Measurements from ENCODE around the gene SMAD3.

Gene SMAD3

DNA sequence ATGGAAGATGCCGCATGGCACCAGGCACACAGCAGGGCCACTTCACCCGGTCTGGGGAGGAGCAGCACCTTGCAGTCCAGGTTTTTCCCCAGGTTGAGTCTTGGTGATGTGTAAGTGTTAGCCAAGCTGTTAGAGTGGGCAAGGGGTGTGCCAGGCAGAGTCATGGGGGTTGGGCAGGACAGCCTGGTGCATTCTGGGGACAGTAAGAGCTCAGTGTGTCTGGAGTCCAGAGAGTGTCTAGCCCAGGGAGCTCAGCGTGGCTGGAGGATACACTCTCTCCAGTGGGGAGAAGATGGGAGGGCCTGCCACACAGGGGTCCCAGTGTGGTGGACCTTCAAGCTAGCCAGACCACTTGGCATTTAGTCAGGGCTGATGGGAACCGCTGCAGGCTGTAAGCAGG, 101.7 kb downstream of the SMAD3 start:
- no peak for DNase-seq

DNA sequence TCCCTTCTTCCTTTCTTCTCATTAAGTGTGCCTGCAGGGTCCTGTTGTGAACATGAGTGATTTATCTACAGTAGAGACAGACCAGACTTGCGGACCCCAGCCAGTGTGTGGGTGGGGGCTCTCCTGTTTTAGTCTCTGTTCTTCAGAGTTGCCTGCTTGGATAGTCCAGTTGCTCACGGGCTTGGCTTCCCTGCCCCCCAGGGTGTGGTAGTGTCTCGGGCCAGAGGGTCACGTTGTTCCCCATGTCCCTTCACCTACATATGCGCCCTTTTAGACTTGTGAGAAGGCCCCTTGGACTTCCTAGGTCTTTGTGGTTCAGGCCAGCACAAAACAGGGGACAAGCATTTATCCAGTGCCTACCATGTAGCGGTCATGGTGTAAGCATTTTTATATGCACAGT, 103.3 kb downstream of the SMAD3 start:
- DNase-seq, result no peak

DNA sequence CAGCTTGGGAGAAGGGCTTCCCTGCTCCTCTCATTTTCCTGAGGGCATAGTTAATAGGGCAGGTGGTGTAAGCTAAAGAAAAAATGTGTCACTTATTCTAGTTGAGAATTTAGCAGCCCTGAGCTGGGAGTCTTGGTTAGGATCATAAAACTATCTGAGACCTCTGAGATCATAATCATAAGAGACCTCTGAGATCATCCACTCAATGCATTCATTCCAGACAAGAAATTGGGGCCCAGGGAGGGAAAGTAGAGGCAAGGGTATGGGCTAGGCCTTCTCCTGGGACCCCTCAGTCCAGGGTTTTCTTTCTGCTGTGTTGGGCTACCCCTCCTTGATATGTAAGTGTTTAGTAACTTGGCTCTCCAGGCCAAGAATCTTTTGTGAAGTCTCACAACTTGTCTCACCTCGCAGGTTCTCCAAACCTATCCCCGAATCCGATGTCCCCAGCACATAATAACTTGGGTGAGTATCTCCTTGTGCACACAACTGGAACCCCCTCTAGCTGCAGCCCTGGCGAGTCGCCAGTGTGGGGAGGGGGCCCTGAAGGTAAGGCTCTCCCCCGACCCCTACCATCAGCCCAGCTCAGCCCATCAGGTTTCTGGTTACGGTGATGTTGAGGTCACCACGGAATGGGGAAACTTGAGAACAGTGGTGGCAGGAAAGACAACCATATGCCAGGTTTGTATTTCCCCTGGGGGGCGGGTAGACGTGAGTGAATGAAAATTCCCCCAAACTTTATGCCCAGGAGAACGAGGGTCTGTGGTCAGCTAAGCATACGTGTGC, 104.9 kb downstream of the SMAD3 start:
- no peak for DNase-seq

DNA sequence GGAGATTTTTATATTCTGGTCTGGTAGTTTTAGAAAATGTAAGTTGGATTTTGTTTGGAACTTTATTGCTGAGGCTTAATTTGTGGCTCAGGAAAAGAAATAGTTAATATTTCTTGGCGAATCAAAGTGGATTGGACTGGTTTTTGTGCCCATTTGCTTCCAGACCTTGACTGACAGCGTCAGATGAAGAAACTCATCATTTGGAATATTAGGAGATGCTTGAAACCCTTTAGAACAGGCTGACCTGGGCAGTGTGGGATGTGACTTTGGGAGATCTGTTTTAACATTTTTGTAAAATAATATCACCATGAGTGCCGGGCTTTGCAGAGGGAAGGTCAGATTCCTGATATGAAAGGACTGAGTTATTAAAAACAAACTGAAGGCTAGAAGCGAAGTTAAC, 106.1 kb downstream of the SMAD3 start:
- no peak for DNase-seq

DNA sequence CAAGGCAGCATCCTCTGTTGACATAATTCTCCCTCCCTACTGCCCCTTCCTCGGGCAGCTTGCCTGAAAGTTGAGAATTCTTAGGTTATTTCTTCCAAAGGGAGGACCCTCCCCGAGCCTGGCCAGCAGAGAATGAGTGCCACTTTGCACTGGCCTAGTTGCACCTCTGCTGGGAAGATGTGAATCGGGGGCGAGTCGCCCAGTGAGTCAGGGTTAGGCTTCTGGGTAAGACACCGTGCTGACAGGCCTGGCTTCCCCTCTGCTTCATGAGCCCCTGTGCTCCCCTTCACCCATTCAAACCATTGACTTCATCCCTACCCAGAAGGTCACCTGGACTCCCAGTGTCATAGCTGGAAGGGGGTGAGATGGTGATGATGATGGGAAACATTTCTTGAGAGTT, 106.8 kb downstream of the SMAD3 start:
- DNase-seq, result no peak

DNA sequence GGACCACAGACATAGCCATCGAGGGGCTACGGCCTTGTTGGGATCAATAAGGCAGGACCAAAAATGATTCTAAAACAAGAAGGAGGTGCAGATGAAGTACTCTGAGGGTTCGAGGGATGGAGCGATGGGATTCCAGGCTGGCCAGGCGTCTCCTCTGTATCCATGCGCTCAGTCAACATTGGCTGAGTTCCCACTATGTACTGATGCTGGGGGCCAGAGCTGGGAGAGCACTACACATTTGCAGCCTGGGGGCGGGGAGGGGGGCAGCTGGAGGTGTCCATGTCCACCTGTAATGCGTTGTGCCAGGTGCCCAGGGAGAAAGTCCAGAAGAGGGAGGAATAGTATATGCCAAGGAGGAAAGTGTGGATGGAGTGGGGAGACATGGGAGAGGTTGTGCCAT, 107.6 kb downstream of the SMAD3 start:
- DNase-seq, result no peak

DNA sequence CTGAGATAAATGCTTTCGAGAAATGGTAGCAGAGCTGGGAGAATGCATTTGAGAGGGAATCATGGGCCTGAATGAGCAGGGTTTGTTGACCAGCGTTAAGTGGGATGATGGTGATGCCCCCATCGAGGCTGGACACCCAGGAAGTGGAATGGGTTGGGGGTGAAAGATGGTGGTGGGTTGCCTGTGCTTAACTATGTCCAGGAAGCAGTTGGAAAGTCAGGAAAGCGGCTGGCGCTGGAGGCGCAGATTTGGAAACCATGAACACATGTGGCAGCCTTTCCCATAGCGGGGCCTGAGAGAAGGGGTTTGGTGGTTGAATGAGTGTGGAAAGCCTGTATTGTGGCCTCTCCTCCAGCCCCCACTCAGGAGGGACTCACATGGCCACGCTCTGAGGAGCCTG, 108.4 kb downstream of the SMAD3 start:
- no peak for DNase-seq

DNA sequence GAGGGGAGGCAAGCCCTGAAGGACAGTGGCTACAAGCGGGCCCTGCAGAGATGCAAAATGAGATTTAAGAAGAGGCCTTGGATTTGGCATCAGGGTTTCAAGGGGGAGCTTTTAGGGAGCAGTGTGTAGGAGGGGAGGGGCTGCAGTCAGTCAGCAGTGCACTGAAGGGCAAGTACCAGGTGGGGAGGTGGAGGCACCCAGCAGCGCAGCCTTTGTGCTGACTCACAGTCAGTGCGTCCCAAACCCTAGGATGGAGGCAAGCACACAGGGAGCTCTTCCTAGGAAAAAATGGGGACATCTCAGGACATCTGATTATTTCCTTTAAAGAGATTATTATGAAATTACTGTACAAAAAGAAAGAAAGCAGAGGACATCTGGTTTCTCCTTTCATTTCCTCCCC, 109.0 kb downstream of the SMAD3 start:
- no peak for DNase-seq

DNA sequence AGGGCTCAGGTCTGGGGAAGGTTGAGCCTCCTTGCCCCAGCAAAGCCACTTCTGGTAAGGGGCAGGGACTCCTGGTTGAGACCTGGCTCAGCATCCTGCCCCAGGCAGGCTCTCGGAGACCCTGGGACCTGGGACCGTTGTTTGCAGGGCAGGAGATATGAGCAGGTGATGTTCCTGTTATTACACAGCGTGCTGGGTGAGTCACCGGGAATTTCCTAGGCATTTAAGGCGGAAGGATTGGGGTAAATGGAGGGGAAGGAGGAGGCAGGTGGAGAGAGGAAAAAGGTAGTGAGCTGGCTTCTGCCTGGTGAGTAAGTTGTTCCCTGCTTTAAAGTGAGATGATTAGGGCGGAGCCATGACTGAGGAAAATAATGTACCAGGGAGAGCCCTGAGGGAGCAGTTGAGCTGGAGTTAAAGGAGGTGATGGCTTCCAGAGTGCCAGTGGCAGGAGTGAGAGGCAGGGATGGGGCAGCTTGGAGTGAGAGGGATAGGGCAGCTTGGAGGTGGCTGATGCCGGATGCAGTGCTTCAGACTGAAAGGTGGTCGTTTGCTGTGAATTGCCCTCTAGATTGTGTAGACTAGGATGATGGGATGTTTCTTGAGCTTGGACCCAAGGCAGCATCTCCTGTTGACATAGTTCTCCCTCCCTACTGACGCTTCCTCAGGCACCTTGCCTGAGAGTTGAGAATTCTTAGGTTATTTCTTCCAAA, 109.6 kb downstream of the SMAD3 start:
- no peak for DNase-seq

DNA sequence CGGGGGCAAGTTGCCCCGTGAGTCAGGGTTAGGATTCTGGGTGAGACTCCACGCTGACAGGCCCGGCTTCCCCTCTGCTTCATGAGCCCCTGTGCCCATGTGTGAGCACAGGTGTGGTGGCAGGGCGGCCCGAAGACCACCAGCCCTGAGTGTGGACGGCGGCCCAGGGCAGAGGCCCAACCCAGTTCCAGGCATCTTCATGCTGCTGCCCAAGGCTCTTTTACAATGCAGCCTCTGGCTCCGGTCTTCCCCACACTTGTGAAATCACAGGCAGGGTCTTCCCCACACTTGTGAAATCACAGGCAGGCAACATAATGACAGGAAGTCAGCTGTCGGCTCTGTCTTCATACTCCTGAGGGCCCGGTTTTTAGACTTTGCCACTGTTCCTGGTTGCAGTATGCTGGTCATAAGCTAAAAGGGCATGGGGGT, 110.3 kb downstream of the SMAD3 start:
- no peak for DNase-seq

DNA sequence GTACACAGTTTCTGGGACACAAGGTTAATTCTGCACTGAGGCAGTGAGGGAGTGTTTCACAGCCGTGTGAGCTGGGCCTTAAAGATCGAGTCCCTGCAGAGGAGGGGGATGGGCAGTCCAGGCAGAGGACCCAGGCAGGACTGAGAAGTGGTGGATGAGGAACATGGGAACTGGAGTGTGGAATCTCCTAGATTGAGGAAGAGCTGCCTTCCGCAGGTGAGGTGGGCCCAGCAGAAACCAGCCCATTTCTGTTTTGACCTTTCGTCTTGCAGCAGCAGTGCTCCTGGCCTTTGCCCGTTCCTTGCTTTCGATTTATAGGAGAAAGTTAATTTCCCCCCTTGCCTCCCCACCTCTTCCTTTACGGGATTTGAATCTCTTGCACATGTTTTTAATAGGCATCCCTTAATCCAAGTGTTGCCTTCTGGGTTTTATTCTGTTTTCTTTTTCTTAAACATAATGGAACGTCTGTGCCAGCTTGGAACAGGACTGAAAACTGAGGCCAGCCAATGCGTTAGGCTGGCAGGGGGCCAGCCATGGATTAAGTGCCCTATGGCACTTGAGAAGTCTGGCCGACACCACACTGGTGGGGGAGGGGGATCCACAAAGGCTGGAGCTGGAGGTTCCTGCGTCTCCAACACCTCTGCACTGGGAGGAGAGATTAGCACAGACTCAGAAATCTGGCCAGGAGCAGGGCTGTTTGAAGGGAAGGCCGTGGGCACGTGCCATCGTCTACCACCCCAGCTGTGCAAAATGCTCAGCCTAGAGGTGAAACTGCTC, 111.0 kb downstream of the SMAD3 start:
- no peak for DNase-seq

DNA sequence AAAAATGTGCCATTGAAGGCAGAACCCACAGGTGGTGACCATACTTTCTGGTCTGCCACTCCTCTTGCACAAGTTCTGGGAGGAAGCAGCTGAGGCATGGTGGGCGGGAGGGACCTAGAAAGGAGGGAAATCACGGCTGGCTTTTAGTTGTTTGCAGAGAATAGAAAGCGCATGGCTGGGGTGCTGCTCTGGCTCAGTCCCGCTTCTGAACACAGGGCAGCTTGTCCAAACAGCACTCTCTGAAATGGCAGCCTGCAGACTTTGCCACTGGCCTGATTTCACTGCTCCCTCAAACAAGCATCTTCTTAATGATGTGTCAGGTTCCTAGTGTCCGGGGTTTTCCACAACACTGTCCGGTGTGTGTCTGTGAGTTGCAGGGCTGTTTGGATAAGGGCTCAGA, 112.3 kb downstream of the SMAD3 start:
- DNase-seq, result no peak

DNA sequence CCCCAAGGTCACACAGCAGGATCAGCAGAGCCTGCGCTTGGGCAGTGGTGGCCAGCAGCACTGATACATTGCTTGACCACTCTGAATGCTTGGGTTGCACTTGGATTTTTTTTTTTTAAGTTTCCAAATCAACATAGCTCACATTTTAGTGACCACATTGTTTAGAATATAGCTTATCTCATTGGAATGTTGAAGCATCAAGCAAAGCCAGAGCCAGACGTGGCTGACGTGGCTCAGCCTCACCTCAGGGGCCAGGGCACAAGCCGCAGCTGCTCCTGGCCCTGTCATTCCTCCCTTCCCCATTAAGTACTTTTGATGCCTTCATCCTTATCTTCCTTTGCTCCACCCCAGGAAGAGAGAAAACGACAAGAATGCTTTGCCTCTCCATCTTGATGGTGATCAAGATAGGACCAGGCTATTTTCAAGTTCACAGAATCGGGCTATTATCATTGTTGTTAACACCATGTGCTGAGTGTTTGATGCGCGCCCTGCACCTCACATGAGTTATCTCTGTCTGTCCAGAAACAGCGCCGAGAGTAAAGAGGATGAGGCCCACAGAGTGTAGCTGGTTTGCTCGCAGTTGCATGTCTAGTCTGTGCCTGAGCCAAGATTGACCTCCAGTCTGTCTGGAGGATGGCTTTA, 113.3 kb downstream of the SMAD3 start:
- no peak for DNase-seq

DNA sequence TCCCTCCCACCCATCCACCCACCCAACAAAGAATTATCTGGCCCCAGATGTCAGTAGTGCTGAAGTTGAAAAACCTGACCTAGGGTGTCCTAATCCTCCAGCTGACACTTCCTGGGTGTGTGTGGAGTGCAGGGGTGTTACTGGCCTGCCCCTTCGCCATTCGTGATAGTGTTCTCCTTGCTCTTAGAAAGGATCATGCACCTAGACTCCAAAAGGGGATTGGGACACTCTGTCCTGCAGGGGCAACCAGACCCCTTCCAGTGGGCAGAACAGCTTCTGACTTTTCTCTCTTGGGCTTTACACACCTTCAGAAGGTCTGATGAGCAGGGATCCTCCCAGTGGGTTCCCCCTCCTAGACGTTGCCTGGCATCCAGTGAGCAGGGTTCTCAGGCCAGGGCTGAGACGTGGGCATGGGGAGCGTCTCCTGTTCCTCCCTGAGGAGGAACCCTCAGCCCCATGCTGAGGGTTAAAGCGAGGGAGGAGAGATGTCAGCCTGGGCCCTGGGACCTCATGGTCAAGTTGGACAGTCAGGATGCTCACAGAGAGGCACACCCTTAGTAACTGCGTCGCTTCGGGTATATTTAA, 114.1 kb downstream of the SMAD3 start:
- DNase-seq, result no peak

DNA sequence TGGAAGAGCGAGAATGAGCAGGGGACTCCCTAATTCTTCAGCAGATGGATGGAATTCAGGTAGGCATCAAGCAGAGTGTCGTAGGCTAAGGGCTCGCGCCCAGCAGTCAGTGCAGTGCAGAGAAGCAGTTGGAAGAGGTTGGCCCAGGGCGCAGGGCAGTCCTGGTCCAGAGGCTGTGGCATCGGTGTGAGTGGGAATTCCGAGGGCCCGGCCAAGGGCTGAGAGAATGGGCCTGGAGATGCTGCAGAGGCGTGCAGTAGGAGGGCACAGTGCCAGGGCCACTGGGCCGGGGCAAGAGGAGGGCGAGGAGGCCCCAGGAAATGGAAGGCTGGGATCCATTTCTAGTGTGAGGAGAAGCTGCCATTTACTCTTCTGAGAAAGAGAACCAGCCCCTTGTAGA, 114.6 kb downstream of the SMAD3 start:
- no peak for DNase-seq

DNA sequence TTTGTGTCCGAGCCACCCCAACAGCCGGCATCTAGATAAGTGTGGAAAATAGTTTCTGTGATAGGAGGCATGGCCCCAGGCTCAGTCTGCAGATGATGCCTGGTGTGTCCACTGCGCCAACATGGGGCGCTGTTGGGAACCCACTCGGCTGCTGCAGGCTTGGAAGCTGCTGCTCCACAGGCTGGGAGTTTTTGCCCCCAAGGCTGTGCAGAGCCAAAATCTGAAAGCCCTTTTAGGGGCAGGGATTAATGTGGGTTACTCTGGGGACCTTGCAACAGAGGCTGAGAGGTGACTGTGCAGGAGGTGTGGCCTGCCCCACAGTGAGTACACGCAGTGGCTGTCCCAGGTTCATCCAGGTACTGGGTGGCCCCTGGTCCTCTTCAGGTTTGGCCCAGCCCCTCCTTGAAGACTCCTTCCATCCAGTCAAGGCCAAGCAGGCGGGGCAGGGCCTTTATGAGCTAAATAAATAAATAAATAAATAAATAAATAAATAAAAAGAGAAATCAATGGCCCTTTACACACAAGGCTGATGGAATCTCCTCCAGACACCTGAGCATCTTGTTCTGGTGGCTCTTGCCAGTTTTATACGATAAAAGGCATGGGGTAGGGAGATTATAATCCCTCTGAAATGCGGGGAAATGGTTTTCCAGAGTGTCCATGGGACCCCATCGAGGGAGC, 115.3 kb downstream of the SMAD3 start:
- no peak for DNase-seq

DNA sequence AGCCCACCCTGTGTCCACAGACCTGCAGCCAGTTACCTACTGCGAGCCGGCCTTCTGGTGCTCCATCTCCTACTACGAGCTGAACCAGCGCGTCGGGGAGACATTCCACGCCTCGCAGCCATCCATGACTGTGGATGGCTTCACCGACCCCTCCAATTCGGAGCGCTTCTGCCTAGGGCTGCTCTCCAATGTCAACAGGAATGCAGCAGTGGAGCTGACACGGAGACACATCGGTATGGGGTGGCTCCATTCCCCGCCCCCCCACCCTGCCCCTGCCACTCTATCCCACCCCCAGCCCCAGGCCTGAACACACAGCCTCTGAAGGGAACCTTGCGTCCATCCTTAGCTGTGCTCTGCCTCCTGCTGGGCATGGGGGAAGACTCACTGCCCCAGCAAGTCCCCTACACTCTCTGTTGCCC, 115.8 kb downstream of the SMAD3 start:
- DNase-seq, result no peak

DNA sequence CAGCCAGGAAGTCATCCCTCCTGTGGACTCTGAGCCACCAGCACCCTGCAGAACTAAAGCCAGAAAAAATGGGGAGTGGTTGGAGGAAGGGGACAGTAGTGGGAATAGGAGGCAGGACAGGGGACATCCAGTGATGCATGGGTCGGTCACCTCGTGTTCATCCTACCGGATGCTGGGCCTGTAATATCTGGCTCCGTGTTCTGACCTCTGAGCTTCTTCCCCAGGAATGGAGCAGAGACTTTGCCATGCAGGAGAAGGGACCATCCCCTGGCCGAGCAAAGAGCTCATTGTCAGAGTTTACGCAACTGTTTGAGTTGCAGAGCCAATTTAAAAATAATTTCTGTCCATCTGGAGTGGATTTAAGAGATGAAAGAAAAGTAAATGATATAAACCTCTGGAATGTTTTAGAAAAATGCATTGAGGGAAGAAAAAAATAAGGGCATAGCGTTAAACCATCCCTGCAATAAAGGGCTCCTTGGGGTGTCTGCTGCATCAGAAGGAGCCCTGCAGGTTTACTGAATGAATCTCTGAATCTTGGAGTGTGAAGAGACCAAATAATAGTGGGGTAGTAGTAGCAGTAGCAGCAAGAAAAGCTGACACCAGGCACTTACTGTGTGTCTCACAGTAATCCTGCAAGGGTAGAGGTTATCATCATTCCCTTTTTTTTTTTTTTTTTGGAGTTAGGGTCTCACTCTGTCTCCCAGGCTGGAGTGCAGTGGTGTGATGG, 118.2 kb downstream of the SMAD3 start:
- no peak for DNase-seq

DNA sequence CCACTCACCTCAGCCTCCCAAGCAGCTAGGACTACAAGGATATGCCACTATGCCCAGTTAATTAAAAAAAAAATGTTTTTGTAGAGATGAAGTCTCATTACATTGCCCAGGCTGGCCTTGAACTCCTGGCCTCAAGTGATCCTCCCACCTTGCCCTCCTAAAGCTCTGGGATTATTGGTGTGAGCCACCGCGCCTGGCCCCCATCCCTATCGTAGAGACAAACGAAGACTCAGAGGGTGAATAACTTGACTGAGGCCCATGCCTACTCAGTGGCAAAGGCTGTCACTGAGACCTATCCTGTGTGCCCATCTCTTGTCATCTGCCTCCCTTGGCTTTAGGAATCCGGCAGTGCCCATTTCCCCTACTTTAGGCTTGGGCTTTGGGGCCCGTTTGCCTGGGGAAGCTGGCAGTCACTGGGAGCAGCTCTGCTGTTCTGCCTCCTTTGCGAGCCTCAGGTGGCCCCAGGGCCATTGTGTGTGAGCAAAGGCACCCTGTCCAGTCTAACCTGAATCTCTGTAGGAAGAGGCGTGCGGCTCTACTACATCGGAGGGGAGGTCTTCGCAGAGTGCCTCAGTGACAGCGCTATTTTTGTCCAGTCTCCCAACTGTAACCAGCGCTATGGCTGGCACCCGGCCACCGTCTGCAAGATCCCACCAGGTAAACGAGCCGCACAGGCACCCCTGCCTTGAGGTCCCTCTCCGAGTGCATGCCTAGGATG, 119.0 kb downstream of the SMAD3 start:
- DNase-seq, result no peak

DNA sequence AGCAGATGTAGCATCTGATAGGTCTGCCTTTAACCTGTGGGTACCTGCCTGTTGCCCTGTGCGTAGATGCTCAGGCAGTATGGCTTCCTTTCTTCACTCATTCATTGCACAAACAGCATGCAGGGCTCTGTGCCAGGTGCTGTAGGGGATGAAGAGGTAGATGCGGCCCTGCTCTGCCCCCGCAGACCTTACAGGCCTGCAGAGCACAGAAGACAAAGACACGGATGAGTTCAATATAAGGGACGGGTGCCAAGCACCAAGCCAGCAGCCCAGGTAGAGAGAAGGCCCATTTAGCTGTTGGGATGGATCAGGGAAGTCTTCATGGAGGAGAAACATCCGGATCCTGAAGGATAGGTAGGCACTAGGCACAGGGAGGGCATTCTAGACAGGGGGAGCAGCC, 119.6 kb downstream of the SMAD3 start:
- no peak for DNase-seq

Measured in NCI-H2081 (cell line).